Stomach (tissue), 9 donors: Measurements from ENCODE around the gene HNF1B. TPM values are rescaled to one million over a fixed set of nuclear protein-coding genes. Genes with fewer than 3 reads are reported as not detected.

Source experiments
- DNase-seq, 2 donors: peaks; one replicate each; pipeline versions ENCODE4 v3.0.0 to v3.0.0-alpha.2; 2013 to 2019
- H3K27ac ChIP-seq, 5 donors: fragments of 200-600 bp in 4 of 5; sonication (generic) in 4 of 5; one replicate each; pipeline ENCODE4 v1.5.1; 2013 to 2019; ENCODE audit warnings: mild to moderate bottlenecking in 1 of 5, moderate library complexity in 1 of 5
- H3K27me3 ChIP-seq, 3 donors: fragments of 200-600 bp; sonication (generic); one replicate each; pipeline ENCODE4 v1.5.1; 2017 to 2019; ENCODE audit warnings: mixed run types in 1 of 3
- H3K36me3 ChIP-seq, 4 donors: fragments of 200-600 bp; sonication (generic); 1 replicate in 3 of 4; 2 replicates in 1 of 4; pipeline ENCODE4 v1.5.1; 2016 to 2019
- H3K4me1 ChIP-seq, 4 donors: fragments of 200-600 bp; sonication (generic); one replicate each; pipeline ENCODE4 v1.5.1; 2016 to 2019
- H3K4me3 ChIP-seq, 4 donors: fragments of 200-600 bp; sonication (generic) in 3 of 4; one replicate each; pipeline ENCODE4 v1.5.1; 2016 to 2019; ENCODE audit warnings: mild to moderate bottlenecking in 1 of 4
- H3K9me3 ChIP-seq, 4 donors: fragments of 200-600 bp; sonication (generic); one replicate each; pipeline ENCODE4 v1.5.1; 2016 to 2019
- EP300 ChIP-seq: sonication (generic); formaldehyde crosslinking; IDR thresholded peaks from one replicate; pipeline ENCODE4 v1.6.1; 2017; ENCODE audit warnings: antibody characterized with exemption
- POLR2A ChIP-seq, 4 donors: fragments of 450-650 bp; IDR thresholded peaks; one replicate each; pipeline ENCODE4 v1.6.1; 2016; ENCODE audit warnings: antibody characterized with exemption in 4 of 4, control low read depth in 2 of 4, mild to moderate bottlenecking in 1 of 4, moderate library complexity in 1 of 4
- POLR2AphosphoS5 ChIP-seq, 3 donors: sonication (generic); formaldehyde crosslinking; IDR thresholded peaks; one replicate each; pipeline ENCODE4 v1.6.1; 2016; ENCODE audit warnings: antibody characterized with exemption in 3 of 3
- WGBS, 5 donors: extraction: QIAGEN DNeasy Blood & Tissue Kit in 3 of 5; methylation state at CpG; one replicate each; pipeline versions ENCODE4 v1.1.5 to v1.1.7; 2013 to 2018; 5-methylcytosine and 5-hydroxymethylcytosine counted together
- intact Hi-C: fragments of 100-400 bp; cut with DNase I; formaldehyde crosslinking; loops from one replicate; pipeline ENCODE4 v1.15.1; 2023; ENCODE audit warnings: low total_unique reads
- polyA plus RNA-seq, 3 donors: library from polyadenylated mRNA; stranded (reverse); fragments of 200-250 nt; gene quantifications; one replicate each; pipeline ENCODE4 v1.2.3, GENCODE V29; 2013
- total RNA-seq, 5 donors: library from RNA; depleted of rRNA; stranded (reverse); fragments of >200 nt; gene quantifications; one replicate each; pipeline versions ENCODE4 v1.1.0 to v1.2.3, GENCODE V29; 2014 to 2016
- TF ChIP-seq, protein P1 (sequence below), 7 experiments: fragments of 450-650 bp in 4 of 7; fragments of 200-600 bp in 3 of 7; sonication (generic) in 3 of 7; IDR thresholded peaks; one replicate each; pipeline ENCODE4 v1.5.1; 2016 to 2019; ENCODE audit warnings: antibody characterized with exemption in 7 of 7, control low read depth in 2 of 7, mild to moderate bottlenecking in 1 of 7
- donor health status: healthy with polysubstance abuse.
- donor health status: Bipolar disorder and iron deficiency.
- donor health status: healthy.

The HNF1B gene
- total and polyA plus RNA-seq, 8 donors: 0.58 to 19.2 (median 7.0) TPM

DNA sequence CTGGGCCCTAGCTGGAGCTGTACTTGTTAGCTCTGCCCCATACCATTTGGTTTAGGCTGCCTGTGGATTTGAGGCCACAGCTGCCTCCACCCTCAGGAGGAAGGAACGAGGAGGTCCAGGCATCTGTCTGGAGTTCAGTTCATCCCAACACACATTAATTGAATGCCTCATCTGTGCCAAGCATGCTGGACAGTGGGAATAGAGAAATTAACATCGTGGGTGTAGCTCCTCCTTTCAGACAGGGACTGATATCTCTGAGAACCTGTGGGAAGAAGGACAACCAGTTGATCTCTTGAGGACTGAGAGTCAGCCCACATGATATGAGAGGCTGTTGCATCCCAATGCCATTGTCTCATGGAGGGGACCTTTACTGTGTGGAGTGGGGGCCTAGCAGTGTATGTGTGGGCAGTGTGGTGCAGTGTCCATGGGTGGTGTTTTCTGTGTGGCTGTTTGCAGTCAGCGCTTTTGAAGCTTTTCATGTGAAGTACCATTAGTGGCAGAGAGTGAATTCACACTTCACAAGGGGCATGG lies 72.2 kb downstream of the HNF1B start:
- H3K4me3 ChIP-seq: no peak overlapping the region
- TF ChIP-seq POLR2A (IDR thresholded peaks at IDR 0.05): no peak
- TF ChIP-seq, protein P1, sequence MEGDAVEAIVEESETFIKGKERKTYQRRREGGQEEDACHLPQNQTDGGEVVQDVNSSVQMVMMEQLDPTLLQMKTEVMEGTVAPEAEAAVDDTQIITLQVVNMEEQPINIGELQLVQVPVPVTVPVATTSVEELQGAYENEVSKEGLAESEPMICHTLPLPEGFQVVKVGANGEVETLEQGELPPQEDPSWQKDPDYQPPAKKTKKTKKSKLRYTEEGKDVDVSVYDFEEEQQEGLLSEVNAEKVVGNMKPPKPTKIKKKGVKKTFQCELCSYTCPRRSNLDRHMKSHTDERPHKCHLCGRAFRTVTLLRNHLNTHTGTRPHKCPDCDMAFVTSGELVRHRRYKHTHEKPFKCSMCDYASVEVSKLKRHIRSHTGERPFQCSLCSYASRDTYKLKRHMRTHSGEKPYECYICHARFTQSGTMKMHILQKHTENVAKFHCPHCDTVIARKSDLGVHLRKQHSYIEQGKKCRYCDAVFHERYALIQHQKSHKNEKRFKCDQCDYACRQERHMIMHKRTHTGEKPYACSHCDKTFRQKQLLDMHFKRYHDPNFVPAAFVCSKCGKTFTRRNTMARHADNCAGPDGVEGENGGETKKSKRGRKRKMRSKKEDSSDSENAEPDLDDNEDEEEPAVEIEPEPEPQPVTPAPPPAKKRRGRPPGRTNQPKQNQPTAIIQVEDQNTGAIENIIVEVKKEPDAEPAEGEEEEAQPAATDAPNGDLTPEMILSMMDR (IDR thresholded peaks at IDR 0.05): no peak
- TF ChIP-seq EP300: no peak
- no peak for TF ChIP-seq POLR2AphosphoS5 (IDR thresholded peaks at IDR 0.05)
- peaks cover 0 to 7% (median 0%) of the 10 kb centered on the region in 3 donors for H3K27me3 ChIP-seq
- intact Hi-C loops: no loop called here
- WGBS, 5 donors: 74 to 87% (median 79%) methylated on average over 3 of the region's 3 CpGs
- no peaks in the 10 kb centered on the region for H3K4me1 ChIP-seq
- H3K27ac ChIP-seq: no peak overlapping the region
- H3K36me3 ChIP-seq: no peaks in the 10 kb centered on the region
- no peak for DNase-seq
- no peaks in the 10 kb centered on the region for H3K9me3 ChIP-seq

DNA sequence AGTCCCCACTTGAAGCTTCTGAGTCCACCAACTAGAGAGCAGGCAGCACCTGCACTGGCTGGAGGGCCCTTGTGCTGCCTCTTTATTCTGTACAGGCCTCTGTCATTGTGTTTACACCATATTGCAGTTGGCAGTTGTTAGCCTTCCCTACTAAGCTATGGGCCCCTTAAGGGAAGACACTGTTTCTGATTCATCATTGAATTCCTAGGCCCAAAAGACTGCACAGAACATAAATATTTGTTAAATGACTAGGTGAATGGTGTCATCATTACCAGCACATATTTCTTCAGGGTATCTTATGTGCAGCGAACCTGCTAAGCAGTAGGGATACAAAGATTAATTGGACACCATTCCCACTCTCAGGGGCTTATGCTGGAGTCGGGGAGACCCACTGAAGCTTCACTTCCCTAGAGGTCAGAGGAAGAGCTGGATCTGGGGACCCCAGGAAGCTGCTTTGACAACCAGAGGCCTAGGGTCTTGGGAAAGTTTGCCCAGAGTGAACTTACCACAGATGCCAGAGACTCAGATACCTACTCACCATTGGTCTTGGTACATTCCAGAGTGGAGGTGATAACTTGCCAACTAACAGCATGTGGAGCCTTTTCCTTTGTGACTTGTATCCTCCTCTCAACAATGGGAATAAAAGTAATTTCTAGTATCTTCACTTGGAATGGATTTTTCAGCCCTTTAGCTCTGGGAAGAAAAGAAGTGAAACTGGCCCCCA lies 72.9 kb downstream of the HNF1B start:
- H3K27me3 ChIP-seq: peaks cover 0 to 7% (median 0%) of the 10 kb centered on the region in 3 donors
- H3K36me3 ChIP-seq: no peaks in the 10 kb centered on the region
- intact Hi-C loops: no loop called here
- H3K27ac ChIP-seq: no peak overlapping the region
- WGBS, 5 donors: 77 to 87% (median 86%) methylated on average over 2 of the region's 2 CpGs
- no peaks in the 10 kb centered on the region for H3K9me3 ChIP-seq
- no peak overlapping the region for H3K4me3 ChIP-seq
- DNase-seq: no peak
- no peaks in the 10 kb centered on the region for H3K4me1 ChIP-seq
- TF ChIP-seq, protein P1 (IDR thresholded peaks at IDR 0.05): no peak
- TF ChIP-seq POLR2A (IDR thresholded peaks at IDR 0.05) (no peak), POLR2AphosphoS5 (IDR thresholded peaks at IDR 0.05) (no peak), EP300 (no peak)

DNA sequence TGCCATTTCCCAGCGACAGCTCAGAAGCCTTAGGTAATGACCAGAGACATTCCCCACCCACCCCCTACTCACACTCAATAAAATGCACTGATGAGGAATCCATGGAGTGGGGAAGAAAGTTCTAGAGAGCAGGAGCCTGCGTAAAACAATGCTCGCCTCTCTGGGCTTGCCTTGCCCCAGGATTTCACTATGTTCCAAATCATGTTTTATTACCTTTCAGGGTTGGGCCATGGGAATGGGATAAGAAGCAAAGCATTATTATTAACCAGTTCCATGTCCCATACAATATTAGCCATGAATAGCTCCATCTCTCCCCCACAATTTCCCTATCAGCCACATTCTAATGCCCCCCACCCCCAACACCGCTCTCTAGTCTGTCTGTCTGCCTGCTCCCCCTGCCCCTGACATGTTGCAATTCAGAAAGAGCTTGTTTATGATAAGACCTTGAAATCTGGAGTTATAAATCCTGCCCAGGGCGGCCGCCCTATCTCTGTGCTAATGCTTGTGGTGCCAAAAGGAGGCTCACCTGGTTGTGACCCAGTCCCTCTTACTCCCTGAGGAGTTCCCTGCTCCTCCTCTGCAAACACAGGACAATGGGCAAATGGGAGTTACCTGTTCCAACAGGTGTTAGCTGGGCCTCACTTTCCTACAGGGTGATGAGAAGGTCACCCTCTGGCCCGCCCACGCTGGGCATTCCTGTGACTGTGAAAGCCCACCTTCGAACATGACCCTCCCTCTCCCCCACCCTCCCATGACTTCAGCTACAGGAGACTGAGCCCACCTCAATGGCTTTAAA lies 73.6 kb downstream of the HNF1B start:
- peaks cover 0 to 7% (median 0%) of the 10 kb centered on the region in 3 donors for H3K27me3 ChIP-seq
- no peak for TF ChIP-seq EP300
- TF ChIP-seq, protein P1 (IDR thresholded peaks at IDR 0.05): no peak
- no peak for TF ChIP-seq POLR2AphosphoS5 (IDR thresholded peaks at IDR 0.05)
- no peak for TF ChIP-seq POLR2A (IDR thresholded peaks at IDR 0.05)
- no peak overlapping the region for H3K4me3 ChIP-seq
- peak in 1 of 2 donors; percentile 53 for DNase-seq
- 69 to 88% (median 79%) methylated on average over 9 of the region's 9 CpGs for WGBS, 5 donors
- no peaks in the 10 kb centered on the region for H3K4me1 ChIP-seq
- H3K36me3 ChIP-seq: no peaks in the 10 kb centered on the region
- no peak overlapping the region for H3K27ac ChIP-seq
- intact Hi-C loops: no loop called here
- no peaks in the 10 kb centered on the region for H3K9me3 ChIP-seq

DNA sequence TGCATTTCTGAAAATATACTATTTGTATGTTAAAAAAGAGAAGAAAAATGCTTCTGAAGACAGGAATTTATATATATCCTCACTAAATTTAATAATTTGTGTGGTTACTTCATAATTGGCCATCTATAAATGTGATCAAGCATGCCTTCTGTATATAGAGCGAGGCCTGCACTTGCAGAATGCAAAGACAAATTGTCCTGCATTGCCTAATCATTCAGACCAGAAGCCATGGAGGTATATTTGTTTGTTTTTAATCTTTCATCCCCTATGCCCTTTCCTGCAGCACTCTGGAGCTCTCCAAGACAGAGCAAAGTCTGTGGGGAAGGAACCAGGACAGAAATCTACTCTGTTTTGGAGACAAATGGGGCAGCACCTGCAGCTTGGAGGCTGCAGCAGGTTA lies 77.8 kb downstream of the HNF1B start:
- H3K36me3 ChIP-seq: no peaks in the 10 kb centered on the region
- H3K4me3 ChIP-seq: no peak overlapping the region
- no peak overlapping the region for H3K27ac ChIP-seq
- intact Hi-C loops: no loop called here
- DNase-seq: no peak
- 63 to 92% (median 81%) methylated on average over 1 of the region's 1 CpG for WGBS, 5 donors
- H3K9me3 ChIP-seq: no peaks in the 10 kb centered on the region
- TF ChIP-seq, protein P1 (IDR thresholded peaks at IDR 0.05): no peak
- TF ChIP-seq EP300: no peak
- TF ChIP-seq POLR2A (IDR thresholded peaks at IDR 0.05): no peak
- TF ChIP-seq POLR2AphosphoS5 (IDR thresholded peaks at IDR 0.05): no peak
- no peaks in the 10 kb centered on the region for H3K4me1 ChIP-seq
- H3K27me3 ChIP-seq: no peaks in the 10 kb centered on the region
